Measurements from ENCODE around the gene SUPT3H. TPM values are rescaled to one million over a fixed set of nuclear protein-coding genes. Genes with fewer than 3 reads are reported as not detected.

Gene SUPT3H
- total RNA-seq, 4 donors from 2014 or later, result 6.0 to 9.0 (median 6.2) TPM

GRCh38 chr6:45112711-45113110 lies 265.0 kb downstream of the SUPT3H start:
- no peak for TF ChIP-seq CTCF (IDR thresholded peaks at IDR 0.05; ENCODE audit: low read depth)

GRCh38 chr6:45109551-45109950 lies 268.2 kb downstream of the SUPT3H start:
- no peak for TF ChIP-seq CTCF (IDR thresholded peaks at IDR 0.05; ENCODE audit: low read depth)

- no peak for TF ChIP-seq CTCF (IDR thresholded peaks at IDR 0.05; ENCODE audit: low read depth)
Observed at GRCh38 chr6:45105170-45105820, 272.4 kb downstream of the SUPT3H start.

GRCh38 chr6:45104429-45104828 lies 273.3 kb downstream of the SUPT3H start:
- no peak for TF ChIP-seq CTCF (IDR thresholded peaks at IDR 0.05; ENCODE audit: low read depth)

GRCh38 chr6:45098256-45098655 lies 279.5 kb downstream of the SUPT3H start:
- no peak for TF ChIP-seq CTCF (IDR thresholded peaks at IDR 0.05; ENCODE audit: low read depth)

- TF ChIP-seq CTCF (IDR thresholded peaks at IDR 0.05; ENCODE audit: low read depth), result no peak
Observed at GRCh38 chr6:45094831-45095230, 282.9 kb downstream of the SUPT3H start.

GRCh38 chr6:45092135-45092534 lies 285.6 kb downstream of the SUPT3H start:
- no peak for TF ChIP-seq CTCF (IDR thresholded peaks at IDR 0.05; ENCODE audit: low read depth)
